LNCaP clone FGC (cell line): ENCODE data around the gene RYR3.

ENCODE experiments used
- DNase-seq: peaks from one replicate; pipeline ENCODE4 v3.0.0-alpha.2; 2011; ENCODE audit warnings: low read depth
- H3K4me3 ChIP-seq: 2 replicates; pipeline ENCODE4 v1.5.1; 2011; ENCODE audit warnings: mild to moderate bottlenecking, low read depth, low read length, control low read depth
- CTCF ChIP-seq: IDR thresholded peaks from 2 replicates; pipeline ENCODE4 v1.5.1; 2012; ENCODE audit warnings: mild to moderate bottlenecking; ENCODE audit not compliant: control insufficient read depth, insufficient read depth; ENCODE audit errors: extremely low read depth

The RYR3 gene

GRCh38 chr15:33411596-33412540, 101.1 kb downstream of the RYR3 start:
- TF ChIP-seq CTCF, result no peak
- DNase-seq, result no peak

GRCh38 chr15:33419701-33420100, 108.9 kb downstream of the RYR3 start:
- no peak for DNase-seq
- TF ChIP-seq CTCF, result no peak
- H3K4me3 ChIP-seq, result no peak overlapping the region

More at GRCh38 chr15:33411596-33412540, 101.1 kb downstream of the RYR3 start:
- no peak overlapping the region for H3K4me3 ChIP-seq

GRCh38 chr15:33424025-33424424, 113.3 kb downstream of the RYR3 start:
- no peak for TF ChIP-seq CTCF
- no peak overlapping the region for H3K4me3 ChIP-seq
- DNase-seq, result no peak

GRCh38 chr15:33425142-33425541, 114.4 kb downstream of the RYR3 start:
- DNase-seq, result no peak
- no peak overlapping the region for H3K4me3 ChIP-seq
- TF ChIP-seq CTCF, result no peak

- no peak for TF ChIP-seq CTCF
- no peak for DNase-seq
- H3K4me3 ChIP-seq, result no peak overlapping the region
These were observed 119.8 kb downstream of the RYR3 start for GRCh38 chr15:33430577-33430976.

GRCh38 chr15:33433821-33434220, 123.1 kb downstream of the RYR3 start:
- DNase-seq, result no peak
- no peak overlapping the region for H3K4me3 ChIP-seq
- TF ChIP-seq CTCF, result no peak

GRCh38 chr15:33438396-33438795, 127.6 kb downstream of the RYR3 start:
- DNase-seq, result no peak
- H3K4me3 ChIP-seq, result no peak overlapping the region
- TF ChIP-seq CTCF, result no peak
